K562 (cell line): ENCODE results near the gene CECR2. TPM values are rescaled to one million over a fixed set of nuclear protein-coding genes. Genes with fewer than 3 reads are reported as not detected.

Experiments
- ATAC-seq: fragments of 200-7000 bp; cut with Tn5 transposase; 3 replicates; pipeline ENCODE4 v1.9.1; 2020; ENCODE audit warnings: moderate library complexity
- BruUV-seq: library from RNA; stranded (reverse); fragments of 400-500 nt; replicated peaks from 2 replicates; lab custom pipeline; 2021; lab: Mats Ljungman, UMichigan
- CTCF ChIA-PET: fragments of 300-600 bp; formaldehyde crosslinking; extraction: SDS; loops from one replicate; lab custom pipeline; 2021; ENCODE audit warnings: low intra/inter-chr PET ratio; lab: Yijun Ruan, JAX
- POLR2A ChIA-PET: fragments of 300-600, 350-650 bp; sonication (Branson Sonifier 250); formaldehyde crosslinking; extraction: SDS; loops from one replicate; lab custom pipeline; 2021; ENCODE audit warnings: antibody characterized with exemption, inconsistent platforms; lab: Yijun Ruan, JAX
- DNase-seq, 4 experiments: peaks; one replicate each; pipeline versions ENCODE4 v3.0.0 to v3.0.0-alpha.2; 2011 to 2018; ENCODE audit warnings: low spot score in 3 of 4, mixed read lengths in 3 of 4; ENCODE audit errors: extremely low read depth in 1 of 4
- FAIRE-seq: peaks from 2 replicates; lab custom pipeline; 2011; peaks lifted over from hg19 to GRCh38; lab: Jason Lieb, UNC
- H2AFZ ChIP-seq: 2 replicates; pipeline ENCODE4 v1.6.0; 2011; ENCODE audit warnings: low read depth, low read length, control low read depth, inconsistent platforms
- H3K27ac ChIP-seq: fragments of 200-600 bp; 3 replicates; pipeline ENCODE4 v1.8.0; 2011; ENCODE audit warnings: low read depth, mild to moderate bottlenecking, control low read depth, inconsistent platforms, low read length, moderate library complexity, mixed read lengths; ENCODE audit errors: extremely low read depth
- H3K27me3 ChIP-seq, 2 experiments: fragments of 300-600 bp in 1 of 2; 2 replicates in 1 of 2; 3 replicates in 1 of 2; pipeline versions ENCODE4 v1.6.0 to v1.8.0; 2011; ENCODE audit warnings: inconsistent platforms in 2 of 2, low read length in 2 of 2, mild to moderate bottlenecking in 1 of 2, mixed read lengths in 1 of 2, moderate library complexity in 1 of 2; ENCODE audit not compliant: control insufficient read depth in 2 of 2, insufficient read depth in 2 of 2
- H3K36me3 ChIP-seq: fragments of 300-600 bp; 3 replicates; pipeline ENCODE4 v1.8.0; 2011; ENCODE audit warnings: mild to moderate bottlenecking, low read length, inconsistent platforms; ENCODE audit not compliant: control insufficient read depth, insufficient read depth
- H3K4me1 ChIP-seq, 2 experiments: fragments of 200-600 bp in 1 of 2; replicated peaks in 1 of 2; 2 replicates in 1 of 2; 3 replicates in 1 of 2; pipeline versions ENCODE4 v1.5.1 to v1.8.0; 2011; ENCODE audit warnings: inconsistent platforms in 2 of 2, low read length in 2 of 2, mild to moderate bottlenecking in 1 of 2, mixed read lengths in 1 of 2, moderate library complexity in 1 of 2; ENCODE audit not compliant: control insufficient read depth in 2 of 2, insufficient read depth in 2 of 2
- H3K4me2 ChIP-seq: 2 replicates; pipeline ENCODE4 v1.6.1; 2011; ENCODE audit warnings: low read length, control low read depth, inconsistent platforms, mixed read lengths; ENCODE audit not compliant: insufficient read depth
- H3K4me3 ChIP-seq: fragments of 200-600 bp; sonication (generic), shearing (Covaris generic); 2 replicates; pipeline ENCODE4 v1.5.1; 2016; ENCODE audit warnings: control low read depth, inconsistent platforms
- H3K79me2 ChIP-seq: fragments of 200-600 bp; 3 replicates; pipeline ENCODE4 v1.8.0; 2011; ENCODE audit warnings: low read length, inconsistent platforms; ENCODE audit not compliant: control insufficient read depth, insufficient read depth
- H3K9ac ChIP-seq, 2 experiments: 2 replicates each; pipeline versions ENCODE4 v1.6.0 to v1.6.1; 2011; ENCODE audit warnings: low read depth in 2 of 2, low read length in 2 of 2, control low read depth in 1 of 2, inconsistent platforms in 1 of 2, mild to moderate bottlenecking in 1 of 2, mixed read lengths in 1 of 2; ENCODE audit not compliant: insufficient read depth in 1 of 2
- H3K9me1 ChIP-seq: one replicate; pipeline ENCODE4 v1.6.0; 2011; ENCODE audit warnings: inconsistent platforms, mild to moderate bottlenecking, low read length, moderate library complexity; ENCODE audit not compliant: control insufficient read depth, insufficient read depth
- H3K9me3 ChIP-seq: replicated peaks from 2 replicates; pipeline ENCODE4 v1.5.1; 2011; ENCODE audit warnings: low read depth, low read length, inconsistent platforms; ENCODE audit not compliant: control insufficient read depth, insufficient read depth
- H4K20me1 ChIP-seq: replicated peaks from 2 replicates; pipeline ENCODE4 v1.6.1; 2011; ENCODE audit warnings: low read length, inconsistent platforms, mixed read lengths; ENCODE audit not compliant: control insufficient read depth, insufficient read depth
- DNMT1 ChIP-seq: fragments of 450-650 bp; IDR thresholded peaks from 2 replicates; pipeline ENCODE4 v1.6.1; 2016; ENCODE audit warnings: antibody characterized with exemption, mild to moderate bottlenecking
- HMG20A ChIP-seq: fragments of 450-650 bp; formaldehyde crosslinking; conservative IDR thresholded peaks from 2 replicates; pipeline ENCODE4 v1.4.0; 2020; ENCODE audit warnings: mild to moderate bottlenecking, mixed read lengths
- TARDBP ChIP-seq: fragments of 450-650 bp; IDR thresholded peaks from 2 replicates; pipeline ENCODE4 v1.6.1; 2016
- ZBTB5 ChIP-seq: fragments of 450-650 bp; IDR thresholded peaks from 2 replicates; pipeline ENCODE4 v1.6.1; 2017; ENCODE audit warnings: antibody characterized with exemption
- WGBS: fragments of 100-300 bp; shearing (Covaris generic); methylation state at CpG from one replicate; pipeline ENCODE4 v1.1.6; 2016; ENCODE audit warnings: low coverage, mixed read lengths; ENCODE audit not compliant: insufficient coverage; ENCODE audit errors: missing lambda C conversion rate; 5-methylcytosine and 5-hydroxymethylcytosine counted together
- in situ Hi-C: fragments of 300-500 bp; cut with MboI; formaldehyde crosslinking; loops from 4 replicates; pipeline ENCODE4 v1.15.0; 2018; ENCODE audit warnings: inconsistent platforms, mixed read lengths
- intact Hi-C: fragments of 100-400 bp; cut with micrococcal nuclease; formaldehyde crosslinking; loops from 2 replicates; pipeline ENCODE4 v1.14.2; 2022
- polyA plus RNA-seq, 8 experiments: library from polyadenylated mRNA; depleted of rRNA in 4 of 8; stranded (reverse) in 5 of 8; unstranded in 3 of 8; fragments of >200 nt; fragmentation: Nextera tagmentation in 2 of 8; fragmentation: Illumina TruSeq in 1 of 8; extraction: Ambion mirVana in 2 of 8; extraction: Trizol in 1 of 8; gene quantifications; 2 replicates each; pipeline versions ENCODE4 v1.2.1 to v1.2.3, GENCODE V29; 2011 to 2014; ENCODE audit warnings: inconsistent platforms in 1 of 8, missing spikeins in 1 of 8
- total RNA-seq, 7 experiments: library from RNA; depleted of rRNA in 6 of 7; stranded (reverse); fragments of >200 nt in 6 of 7; fragmentation: Illumina TruSeq in 2 of 7; extraction: Trizol in 2 of 7; gene quantifications; 2 replicates each; pipeline versions ENCODE4 v1.2.1 to v1.2.3, GENCODE V29; 2011 to 2021; ENCODE audit warnings: low replicate concordance in 1 of 7
- TF ChIP-seq, protein P1 (sequence below): fragments of 250-450 bp; sonication (Bioruptor Pico); IDR thresholded peaks from 2 replicates; pipeline ENCODE4 v1.4.0; 2020; ENCODE audit warnings: mild to moderate bottlenecking, moderate library complexity

The CECR2 gene
- total and polyA plus RNA-seq, 9 of the 15 experiments (the other 6 are each of a cell fraction or from before 2014, with no cell fraction given) = 0.01 to 1.00 (median 0.27) TPM

DNA sequence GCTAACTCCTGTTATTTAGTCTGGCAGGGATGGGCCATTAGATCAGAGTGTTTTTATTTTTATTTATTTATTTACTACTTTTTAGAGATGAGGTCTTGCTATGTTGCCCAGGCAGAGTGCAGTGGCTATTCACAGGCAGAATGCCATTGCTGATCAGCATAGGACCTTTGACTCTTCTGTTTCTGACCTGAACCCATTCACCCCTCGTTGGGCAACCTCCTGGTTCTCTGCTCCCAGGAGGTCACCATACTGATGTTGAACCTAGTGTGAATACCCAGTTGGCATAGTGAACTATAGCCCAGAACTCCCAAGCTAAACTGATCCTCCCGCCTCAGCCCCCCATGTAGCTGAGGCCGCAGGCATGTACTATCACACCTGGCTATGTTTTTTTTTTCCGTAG, 16.5 kb upstream of the CECR2 start:
- BruUV-seq = no TSS peak
- Histone ChIP-seq H3K9me3 (no peaks in the 10 kb centered on the region), H3K79me2 (no peaks in the 10 kb centered on the region)
- TF ChIP-seq TARDBP = no peak
- no peak for TF ChIP-seq DNMT1
- TF ChIP-seq ZBTB5 = no peak
- TF ChIP-seq, protein P1, sequence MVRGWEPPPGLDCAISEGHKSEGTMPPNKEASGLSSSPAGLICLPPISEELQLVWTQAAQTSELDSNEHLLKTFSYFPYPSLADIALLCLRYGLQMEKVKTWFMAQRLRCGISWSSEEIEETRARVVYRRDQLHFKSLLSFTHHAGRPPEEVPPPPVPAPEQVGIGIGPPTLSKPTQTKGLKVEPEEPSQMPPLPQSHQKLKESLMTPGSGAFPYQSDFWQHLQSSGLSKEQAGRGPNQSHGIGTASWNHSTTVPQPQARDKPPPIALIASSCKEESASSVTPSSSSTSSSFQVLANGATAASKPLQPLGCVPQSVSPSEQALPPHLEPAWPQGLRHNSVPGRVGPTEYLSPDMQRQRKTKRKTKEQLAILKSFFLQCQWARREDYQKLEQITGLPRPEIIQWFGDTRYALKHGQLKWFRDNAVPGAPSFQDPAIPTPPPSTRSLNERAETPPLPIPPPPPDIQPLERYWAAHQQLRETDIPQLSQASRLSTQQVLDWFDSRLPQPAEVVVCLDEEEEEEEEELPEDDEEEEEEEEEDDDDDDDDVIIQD (CRISPR knock-in tag) = no peak
- no peak for TF ChIP-seq HMG20A (CRISPR knock-in tag)
- TF ChIP-seq, all 486 proteins: peak for 0
- ATAC-seq (no peak), FAIRE-seq (no peak), DNase-seq (no peak)
- Histone ChIP-seq H3K4me2 (no peak overlapping the region), H3K27me3 (peaks cover 16 to 20% of the 10 kb centered on the region in 2 experiments), H3K4me3 (no peak overlapping the region), H3K36me3 (no peaks in the 10 kb centered on the region), H3K4me1 (no peaks in the 10 kb centered on the region), H2AFZ (no peak overlapping the region), H3K27ac (no peak overlapping the region), H3K9me1 (no peaks in the 10 kb centered on the region), H4K20me1 (no peaks in the 10 kb centered on the region), H3K9ac (no peak overlapping the region)
- in situ Hi-C loops = no loop called here
- intact Hi-C loops = no loop called here
- ChIA-PET POLR2A (interaction anchor here (0.6 kb wide), 1 partner anchor 15 kb away, joined by 3 read pairs; no protein-coding TSS in a partner anchor), CTCF (no interaction called here)
- 5% methylated on average over 4 of the region's 4 CpGs for WGBS
